GM18909 (cell line): ENCODE results near the gene DENND5B.
A peak's percentile ranks its signal among the peaks of the same experiment; 100 is the strongest.
"Not testable (repeated sequence)": the region's sequence is repeated elsewhere in the genome, so short reads cannot be mapped to it uniquely, and the experiment has no call there.

ENCODE experiments used
- ATAC-seq: cut with Tn5 transposase; IDR thresholded peaks from one replicate; pipeline ENCODE4 v1.9.1; 2021; ENCODE audit warnings: mild to moderate bottlenecking; ENCODE audit not compliant: unreplicated experiment, poor library complexity

DENND5B gene

DNA sequence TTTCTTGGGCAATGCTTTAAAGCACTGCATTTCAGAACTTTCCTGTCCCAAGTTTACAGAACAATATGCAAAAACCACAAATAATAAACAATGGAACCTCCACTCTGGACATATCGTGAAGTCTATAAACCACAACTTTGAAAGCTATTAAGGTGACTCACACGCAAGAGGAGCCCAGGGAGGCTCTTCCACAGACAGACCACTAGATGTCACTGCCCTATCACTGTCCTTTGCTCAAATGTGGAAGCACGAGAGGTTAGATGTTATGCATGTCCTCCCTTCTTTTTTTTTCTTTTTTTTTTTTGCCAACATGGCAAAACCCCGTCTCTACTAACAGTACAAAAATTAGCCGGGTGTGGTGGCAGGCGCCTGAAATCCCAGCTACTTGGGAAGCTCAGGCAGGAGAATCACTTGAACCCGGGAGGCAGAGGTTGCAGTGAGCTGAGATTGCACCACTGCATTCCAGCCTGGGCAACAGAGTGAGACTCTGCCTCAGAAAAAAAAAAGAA, 187.8 kb downstream of the DENND5B start:
- peak; percentile 81 for ATAC-seq

DNA sequence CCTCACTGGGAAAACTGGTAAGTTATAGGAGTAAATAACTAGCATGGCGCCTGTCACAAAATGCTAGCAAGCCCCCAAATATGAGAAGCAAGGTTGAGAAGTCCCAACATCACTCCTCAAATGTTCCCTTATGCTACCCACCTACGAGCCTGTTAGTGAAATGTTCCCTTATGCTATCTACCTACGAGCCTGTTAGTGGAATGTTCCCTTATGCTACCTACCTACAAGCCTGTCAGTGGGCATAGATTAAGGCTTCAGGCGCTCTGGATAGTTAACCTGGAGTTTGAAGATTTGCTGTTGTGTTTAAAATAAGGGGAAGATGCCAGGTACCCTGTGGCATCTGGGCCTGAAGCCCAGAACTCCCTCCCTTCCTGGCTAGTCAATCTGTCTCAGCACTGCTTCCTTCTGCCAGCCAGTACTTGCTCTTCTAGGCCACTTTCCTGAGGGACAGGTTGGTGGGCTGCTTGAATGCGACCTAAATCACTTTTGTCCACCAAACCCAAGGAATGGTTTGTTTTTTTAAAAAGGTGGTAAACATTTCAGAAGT, 197.9 kb downstream of the DENND5B start:
- no peak for ATAC-seq

DNA sequence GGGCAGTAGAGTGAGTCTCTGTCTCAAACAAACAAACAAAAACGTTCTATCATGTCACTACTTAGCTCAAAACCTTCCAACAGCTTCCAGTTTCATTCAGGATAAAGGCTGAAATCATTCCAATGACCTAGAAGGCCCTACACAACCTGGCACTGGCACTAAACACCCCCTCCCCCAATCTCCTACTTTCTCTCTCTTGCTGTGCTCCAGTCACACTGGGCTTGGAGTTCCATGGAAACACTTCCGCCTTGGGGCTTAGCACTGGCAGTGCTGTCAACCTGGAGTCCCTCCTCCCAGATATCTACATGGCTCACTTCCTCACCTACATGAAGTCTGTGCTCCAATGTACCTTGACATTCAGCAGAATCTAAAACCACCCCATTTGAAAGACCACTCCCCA, 199.9 kb downstream of the DENND5B start:
- ATAC-seq: no peak

DNA sequence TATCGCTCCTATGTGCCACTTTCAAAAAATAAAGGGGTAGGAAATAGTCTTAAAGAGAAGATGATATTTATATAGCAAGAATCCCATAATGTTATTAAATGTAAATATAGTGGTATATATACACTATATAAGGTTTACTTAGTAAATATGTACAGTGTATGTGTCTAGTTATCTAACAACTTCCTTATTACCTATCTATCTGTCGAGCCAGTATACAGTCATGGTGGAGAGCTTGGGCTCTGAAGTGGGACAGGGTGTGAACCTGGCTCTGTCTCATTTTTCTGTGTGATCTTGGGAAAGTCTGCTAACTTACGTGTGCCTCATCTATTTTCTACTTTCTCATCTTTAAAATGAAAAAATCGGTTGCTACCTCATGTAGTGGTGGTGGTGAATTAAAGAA, 202.2 kb downstream of the DENND5B start:
- no peak for ATAC-seq

DNA sequence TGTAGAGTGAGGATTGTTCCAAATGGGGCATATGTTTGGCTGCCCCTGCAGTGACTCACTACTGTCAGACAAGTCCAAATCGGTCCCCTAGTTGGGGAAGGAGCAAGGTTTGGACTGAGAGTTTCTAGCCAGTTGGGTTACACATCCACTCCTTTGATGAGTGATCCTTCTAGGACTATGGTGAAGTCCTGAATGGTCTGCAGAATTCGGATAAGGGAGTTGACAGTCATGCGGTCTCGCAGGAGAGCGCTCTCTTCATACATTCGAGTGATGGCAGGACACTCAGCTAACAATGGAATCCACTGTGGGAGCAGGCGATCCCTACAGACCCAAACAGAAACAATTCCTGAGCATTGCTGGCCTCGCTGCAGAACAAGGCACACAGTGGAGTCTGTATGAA, 203.5 kb downstream of the DENND5B start:
- no peak for ATAC-seq

DNA sequence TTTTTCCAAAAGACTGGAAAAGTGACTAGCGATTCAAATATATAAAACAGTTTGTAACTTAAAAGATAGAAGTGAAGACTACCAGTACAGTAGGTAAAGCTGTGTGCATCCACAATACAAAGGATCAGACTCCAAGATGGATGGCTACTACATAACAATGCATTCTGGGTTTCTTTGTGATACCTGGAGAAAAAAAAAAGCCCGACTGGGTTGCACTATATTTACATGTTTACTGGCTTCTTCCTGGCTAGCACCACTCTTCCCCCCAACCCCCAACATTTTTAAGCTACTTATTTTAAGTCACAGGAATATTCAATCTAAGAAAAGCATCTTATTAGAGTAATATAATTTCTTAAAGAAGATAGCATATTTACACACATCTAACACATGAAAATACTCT, 203.9 kb downstream of the DENND5B start:
- no peak for ATAC-seq

DNA sequence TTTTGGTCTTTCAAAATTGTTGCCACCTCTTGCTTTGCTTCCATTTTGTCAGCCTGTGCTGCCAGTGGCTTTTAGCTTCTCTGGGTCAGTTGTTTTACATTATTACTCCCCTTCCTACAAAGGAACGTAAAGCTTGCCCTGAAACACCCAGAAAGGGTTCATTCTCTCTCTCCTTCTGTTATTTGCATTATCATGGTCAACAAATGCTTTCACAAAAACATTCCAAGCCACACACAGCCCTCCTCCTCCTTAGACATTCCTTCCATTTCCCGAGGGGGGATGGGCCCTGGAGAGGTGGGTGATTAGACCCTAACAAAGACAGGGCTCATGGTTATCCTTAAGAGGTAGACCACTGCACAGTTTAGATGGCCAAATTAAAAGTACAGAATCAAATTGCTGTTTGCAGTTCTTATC, 204.6 kb downstream of the DENND5B start:
- ATAC-seq: no peak

DNA sequence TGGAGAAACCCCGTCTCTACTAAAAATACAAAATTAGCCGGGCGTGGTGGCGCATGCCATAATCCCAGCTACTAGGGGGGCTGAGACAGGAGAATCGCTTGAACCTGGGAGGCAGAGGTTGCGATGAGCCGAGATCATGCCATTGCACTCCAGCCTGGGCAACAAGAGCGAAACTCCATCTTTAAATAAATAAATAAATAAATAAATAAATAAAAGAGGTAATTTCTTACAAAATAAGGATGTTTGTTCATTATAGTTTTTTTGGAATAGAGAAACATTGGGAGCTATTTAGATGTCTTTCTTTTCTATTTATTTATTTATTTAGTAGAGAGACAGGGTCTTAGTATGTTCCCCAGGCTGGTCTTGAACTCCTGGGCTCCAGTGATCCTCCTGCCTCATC, 213.7 kb downstream of the DENND5B start:
- not testable (repeated sequence) for ATAC-seq

DNA sequence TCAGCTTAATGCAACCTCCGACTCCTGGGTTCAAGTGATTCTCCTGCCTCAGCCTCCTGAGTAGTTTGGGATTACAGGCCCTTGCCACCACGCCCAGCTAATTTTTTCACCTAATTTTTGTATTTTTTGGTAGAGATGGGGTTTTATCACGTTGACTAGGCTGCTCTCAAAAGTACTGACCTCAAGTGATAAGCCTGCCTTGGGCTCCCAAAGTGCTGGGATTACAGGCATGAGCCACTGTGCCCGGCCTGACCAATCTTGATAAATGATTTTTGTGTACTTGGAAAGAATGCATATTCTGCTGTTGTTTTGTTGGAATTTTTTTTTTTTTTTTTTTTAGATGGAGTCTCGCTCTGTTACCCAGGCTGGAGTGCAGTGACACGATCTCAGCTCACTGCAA, 215.5 kb downstream of the DENND5B start:
- ATAC-seq: not testable (repeated sequence)

DNA sequence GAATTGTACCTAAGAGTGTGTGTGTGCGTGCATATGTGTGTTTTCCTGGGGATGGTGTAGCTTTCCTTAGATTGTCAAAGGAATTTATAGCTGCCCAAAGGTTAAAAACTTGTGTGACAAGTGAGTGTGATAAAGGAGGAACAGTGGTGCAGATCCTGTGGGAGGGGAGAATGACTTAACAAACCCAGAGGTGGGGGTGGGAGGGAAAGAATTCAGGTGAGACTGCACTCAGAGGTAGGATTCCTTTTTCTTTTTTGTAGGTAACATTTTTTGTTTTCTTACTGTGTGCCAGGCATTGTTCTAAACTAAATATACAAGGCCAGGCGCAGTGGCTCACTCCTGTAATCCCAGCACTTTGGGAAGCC, 219.7 kb downstream of the DENND5B start:
- no peak for ATAC-seq

DNA sequence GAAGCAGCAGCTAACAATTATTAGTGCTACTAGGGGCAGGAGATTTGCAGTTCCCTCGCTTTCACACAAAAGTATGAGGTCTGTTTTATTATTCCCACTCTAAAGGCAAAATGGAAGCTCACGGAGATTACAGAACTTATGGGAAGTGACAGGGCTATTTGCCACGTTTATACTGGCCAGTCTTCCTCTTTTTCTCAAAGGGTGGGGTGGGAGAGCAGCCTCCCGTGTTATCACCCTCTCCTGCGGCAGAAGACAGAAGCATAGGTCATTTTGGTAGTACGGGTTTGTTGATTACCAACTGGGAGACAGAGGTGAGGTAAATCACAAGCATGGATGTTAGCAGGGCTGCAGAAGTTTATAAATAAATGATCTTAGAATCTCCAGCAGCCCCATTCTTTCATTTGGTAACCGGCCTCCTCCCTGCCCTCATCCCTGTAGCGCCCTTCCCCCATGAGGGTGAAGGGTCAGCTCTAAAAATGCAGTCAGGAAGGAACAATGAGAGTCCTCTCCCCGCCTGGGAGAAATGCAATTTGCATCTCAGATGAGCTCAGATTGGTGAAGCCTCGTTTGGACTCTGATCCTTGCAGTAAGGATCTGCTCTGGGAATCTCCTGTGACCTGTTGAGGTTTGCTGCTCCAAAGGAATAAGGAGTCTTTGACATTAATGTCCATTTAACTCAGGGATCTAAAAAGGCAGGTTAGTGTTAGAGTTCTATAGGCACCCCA, 220.2 kb downstream of the DENND5B start:
- ATAC-seq: no peak

DNA sequence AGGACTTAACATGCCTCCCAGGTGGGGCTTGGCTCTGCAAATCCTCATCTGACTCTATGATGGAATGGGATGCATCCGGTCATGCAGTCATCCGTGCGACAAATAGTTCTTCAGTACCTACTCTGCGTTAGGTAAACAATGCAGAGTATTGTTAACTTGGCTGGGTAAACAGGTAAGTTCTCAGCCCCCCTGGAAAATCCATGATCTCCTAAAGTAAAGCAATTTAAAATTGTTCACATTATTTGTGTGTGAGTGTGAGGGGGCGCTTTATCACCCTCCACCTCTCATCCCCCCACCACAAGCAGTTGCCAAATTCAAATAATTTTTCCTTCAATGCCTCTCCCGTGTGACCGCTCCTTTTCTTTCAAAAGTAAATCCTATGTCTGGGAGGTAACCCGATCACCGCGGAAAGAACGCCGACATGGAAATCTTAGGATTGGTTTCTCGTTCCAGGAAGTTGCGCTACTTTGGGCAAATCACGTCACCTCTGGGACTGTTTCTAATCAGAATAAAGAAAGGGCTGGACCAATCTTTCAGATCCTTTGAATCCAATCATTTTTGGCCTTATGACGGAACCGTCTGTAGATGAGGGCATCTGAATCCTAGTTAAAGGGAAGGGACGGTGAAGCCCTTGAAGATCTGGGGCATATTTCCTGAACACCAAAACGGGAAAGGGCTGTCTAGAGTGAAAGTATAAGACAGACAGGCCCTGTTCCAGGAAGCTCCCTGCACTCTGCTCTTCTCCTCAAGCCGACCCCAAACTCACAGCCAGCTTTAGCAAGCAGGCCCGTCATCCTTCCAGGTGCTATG, 221.0 kb downstream of the DENND5B start:
- no peak for ATAC-seq

DNA sequence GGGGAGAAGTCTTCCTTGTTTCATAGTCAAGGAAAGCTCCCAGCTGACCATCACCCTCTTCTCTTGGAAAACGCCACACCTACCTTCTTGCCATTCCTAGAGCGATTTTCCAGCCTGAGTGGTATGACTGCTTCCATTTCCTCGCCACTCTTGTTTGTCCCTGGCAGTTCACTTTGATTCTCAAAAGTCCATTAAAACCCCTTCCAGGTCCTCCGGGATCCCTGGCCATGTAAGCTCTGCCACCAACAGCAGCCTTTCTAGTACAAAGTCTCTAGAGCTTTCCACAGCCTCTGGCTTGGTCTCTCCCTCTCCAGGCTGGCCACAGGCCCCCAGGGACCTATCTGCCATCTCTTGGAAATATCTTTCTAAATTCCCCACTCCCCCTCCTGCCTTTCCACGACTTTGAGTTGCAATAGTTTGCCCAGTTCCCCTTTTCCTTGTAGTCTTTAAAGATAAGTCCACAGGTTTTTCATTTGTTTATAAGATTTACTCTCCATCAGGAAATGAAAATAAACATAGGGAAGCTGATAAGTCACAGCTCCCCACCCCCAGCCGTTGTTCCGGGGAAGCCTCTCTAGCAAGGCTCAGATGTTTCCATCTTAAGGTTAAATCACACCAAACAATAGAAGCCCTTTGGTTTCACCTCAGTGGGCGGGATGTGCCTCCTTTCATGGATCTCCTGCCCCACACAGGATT, 222.1 kb downstream of the DENND5B start:
- ATAC-seq: no peak

DNA sequence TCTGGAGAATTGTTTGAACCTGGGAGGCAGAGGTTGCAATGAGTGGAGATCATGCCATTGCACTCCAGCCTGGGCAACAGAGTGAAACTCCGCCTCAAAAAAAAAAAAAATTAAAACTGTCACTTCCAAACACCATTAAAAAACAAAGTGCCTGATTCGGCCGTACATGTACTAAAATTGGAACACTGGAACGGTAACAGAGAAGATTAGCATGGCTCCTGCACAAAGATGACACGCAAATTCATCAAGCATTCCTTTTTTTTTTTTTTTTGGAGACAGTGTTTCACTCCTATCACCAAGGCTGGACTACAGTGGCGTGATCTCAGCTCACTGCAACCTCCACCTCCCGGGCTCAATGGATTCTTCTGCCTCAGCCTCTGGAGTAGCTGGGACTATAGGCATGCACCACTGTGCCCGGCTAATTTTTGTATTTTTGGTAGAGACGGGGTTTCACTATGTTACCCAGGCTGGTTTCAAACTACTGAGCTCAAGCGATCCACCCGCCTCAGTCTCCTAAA, 224.8 kb downstream of the DENND5B start:
- no peak for ATAC-seq

DNA sequence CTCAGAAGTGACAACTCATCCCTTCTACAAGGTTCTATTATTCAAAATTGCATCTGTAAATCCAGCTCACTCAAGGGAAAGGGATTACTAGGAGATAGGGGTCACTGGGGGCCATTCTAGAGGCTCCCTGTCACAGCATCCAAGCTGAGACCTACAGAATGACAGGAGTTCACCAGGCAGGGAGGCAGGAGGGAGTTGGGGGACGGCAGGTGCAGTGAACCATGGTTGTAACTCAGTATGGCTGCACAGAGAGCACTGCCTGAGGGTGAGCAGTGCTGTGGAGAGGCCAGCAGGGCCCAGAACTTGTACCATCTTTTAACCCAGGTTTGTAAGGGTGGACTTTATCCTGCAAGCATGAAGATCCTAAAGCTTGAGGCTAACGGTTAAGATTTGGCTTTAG, 227.1 kb downstream of the DENND5B start:
- no peak for ATAC-seq

DNA sequence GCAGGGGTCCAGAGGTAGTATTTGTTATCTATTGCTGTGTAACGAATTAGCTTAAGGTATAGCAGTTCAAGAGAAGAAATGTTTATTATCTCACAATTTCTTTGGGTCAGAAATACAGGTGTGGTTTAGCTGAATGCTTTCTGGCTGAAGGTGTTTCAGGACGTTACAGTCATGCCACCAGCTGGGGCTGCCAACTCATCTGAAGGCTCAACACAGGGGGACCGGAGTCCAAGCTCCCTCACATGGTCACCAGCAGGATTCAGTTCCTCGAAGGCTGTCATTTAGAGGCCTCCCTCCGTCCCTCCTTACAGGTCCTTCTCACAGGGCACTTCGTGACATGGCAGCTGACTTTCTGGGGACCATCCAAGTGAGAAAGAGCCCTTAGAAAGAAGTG, 227.5 kb downstream of the DENND5B start:
- peak; percentile 19 for ATAC-seq

DNA sequence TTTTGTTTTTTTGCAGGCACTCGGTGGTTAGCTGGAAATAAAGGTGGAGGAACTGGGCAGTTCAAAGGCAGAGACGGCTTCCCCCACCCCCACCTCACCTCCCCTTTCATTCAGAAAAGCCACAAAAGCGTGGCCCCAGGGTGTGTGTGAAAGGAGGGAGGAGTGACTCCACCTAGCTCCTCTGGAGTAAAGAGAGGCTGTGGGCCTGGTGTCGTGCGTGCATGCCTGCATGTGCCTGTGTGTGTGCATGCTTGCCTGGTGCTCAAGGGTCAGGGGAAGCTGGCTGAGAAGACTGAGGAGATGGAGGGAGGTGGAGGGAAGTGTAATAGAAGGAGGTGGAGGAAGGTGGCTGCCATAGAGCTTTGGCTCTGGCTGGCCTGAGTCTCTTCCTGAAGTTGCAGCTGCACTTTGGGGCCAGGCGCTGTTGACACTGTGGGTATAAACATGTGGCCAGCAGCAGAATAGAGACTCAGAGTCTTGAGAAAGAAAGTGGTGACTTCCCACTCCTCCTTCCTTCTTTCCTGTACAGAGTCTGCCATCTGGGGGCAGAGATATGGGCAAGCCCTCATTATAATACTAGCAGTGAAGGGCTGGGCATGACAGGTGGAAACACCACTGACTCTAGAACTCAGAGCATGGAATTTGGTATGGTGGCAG, 228.0 kb downstream of the DENND5B start:
- peak; percentile 79 for ATAC-seq

DNA sequence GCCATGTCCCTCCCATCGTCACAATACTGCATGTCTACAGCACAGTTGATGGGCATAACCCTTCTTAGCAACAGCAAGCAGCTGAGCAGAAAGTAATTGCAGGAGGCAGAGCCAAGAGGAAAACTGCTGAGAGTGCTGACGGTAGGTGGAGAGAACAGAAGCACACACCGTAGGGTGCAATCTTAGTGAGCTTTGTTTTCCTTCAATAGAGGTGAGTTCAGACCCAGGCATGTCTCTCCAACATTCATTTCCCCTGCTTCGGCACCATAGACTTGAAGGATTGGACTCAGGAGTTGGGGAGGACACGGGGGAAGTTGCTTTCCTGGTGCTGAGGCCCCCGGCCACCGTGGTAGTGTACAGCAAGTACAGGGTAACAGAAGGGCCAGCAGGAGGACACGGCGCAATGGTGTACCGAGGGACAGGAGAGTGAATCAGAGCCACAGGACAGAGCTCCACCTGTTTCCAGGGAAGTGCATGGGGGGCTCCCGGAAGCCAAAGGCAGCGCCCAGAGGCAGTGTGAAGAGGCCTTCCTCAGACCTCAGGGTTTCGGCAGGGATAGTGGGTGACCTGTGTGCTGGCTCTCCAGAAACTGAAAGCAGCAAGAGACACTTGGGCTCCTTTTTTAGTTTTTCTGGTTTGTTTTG, 228.7 kb downstream of the DENND5B start:
- peak; percentile 55 for ATAC-seq

DNA sequence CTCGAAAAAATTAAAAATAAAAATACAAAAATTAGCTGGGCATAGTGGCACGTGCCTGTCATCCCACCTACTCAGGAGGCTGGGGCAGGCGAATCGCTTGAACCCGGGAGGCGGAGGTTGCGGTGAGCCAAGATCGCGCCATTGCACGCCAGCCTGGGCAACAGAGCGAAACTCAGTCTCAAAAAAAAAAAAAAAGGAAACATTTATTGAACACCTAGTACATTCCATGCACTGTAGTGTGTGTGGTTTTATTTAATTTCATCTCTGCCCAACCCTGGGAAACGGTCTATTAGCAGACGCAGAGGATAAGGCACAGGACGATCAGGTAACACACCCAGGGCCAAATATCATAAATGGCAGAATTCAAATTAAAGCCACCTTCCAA, 229.2 kb downstream of the DENND5B start:
- no peak for ATAC-seq

DNA sequence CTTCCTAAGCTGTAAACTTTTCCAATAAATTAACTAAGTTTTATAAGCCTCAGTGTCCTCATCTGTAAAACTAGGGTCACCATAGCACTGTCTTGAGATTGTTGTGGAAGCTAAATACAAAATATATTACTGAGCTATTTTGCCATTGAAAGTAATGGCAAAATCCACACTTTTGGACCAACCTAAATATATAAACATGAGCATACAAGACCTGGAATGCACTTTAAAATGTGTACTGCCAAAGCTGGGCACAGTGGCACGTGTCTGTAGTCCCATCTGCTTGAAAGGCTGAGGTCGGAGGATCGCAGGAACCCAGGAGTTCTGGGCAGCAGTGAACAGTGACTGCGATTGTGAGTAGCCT, 235.2 kb downstream of the DENND5B start:
- ATAC-seq: no peak
